ENCODE data around the gene KDSR.

DNA sequence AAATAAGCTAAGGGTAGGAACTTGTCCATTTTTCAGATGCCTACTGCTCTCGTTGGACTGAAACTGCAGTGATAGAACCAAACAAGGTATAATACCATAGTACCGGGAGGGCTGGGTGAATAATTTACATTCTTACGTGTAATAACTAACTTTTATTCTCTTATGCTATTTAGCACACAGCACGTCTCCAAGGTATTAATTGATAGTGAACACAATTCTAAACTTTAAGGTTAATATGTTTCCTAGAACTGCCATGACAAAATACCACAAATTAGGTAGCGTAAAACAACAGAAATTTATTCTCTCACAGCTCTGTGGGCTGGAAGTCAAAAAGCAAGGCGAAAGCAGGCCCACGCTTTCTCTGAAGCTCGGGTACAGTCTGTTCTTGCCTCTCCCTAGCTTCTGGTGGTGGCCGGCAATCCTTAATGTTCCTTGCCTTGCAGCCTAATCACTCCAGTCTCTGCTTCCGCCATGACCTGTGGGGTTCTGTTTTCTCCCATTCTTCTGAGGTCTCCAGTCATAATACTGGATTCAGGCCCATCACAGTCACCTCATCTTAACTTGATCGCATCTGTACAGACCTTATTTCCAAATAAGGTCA lies 41.8 kb downstream of the KDSR start:
- TF ChIP-seq, protein P1, sequence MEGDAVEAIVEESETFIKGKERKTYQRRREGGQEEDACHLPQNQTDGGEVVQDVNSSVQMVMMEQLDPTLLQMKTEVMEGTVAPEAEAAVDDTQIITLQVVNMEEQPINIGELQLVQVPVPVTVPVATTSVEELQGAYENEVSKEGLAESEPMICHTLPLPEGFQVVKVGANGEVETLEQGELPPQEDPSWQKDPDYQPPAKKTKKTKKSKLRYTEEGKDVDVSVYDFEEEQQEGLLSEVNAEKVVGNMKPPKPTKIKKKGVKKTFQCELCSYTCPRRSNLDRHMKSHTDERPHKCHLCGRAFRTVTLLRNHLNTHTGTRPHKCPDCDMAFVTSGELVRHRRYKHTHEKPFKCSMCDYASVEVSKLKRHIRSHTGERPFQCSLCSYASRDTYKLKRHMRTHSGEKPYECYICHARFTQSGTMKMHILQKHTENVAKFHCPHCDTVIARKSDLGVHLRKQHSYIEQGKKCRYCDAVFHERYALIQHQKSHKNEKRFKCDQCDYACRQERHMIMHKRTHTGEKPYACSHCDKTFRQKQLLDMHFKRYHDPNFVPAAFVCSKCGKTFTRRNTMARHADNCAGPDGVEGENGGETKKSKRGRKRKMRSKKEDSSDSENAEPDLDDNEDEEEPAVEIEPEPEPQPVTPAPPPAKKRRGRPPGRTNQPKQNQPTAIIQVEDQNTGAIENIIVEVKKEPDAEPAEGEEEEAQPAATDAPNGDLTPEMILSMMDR (IDR thresholded peaks at IDR 0.05; ENCODE audit: low read length), result no peak
- TF ChIP-seq EZH2 (IDR thresholded peaks at IDR 0.05; ENCODE audit: borderline replicate concordance, low read length), result no peak

Data from OCI-LY1 (cell line).